ENCODE results near the gene GALNT18. TPM values are rescaled to one million over a fixed set of nuclear protein-coding genes. Genes with fewer than 3 reads are reported as not detected.

GALNT18 gene
- total RNA-seq, 1 experiment from 2014 or later: not detected

- no peaks in the 10 kb centered on the region for H3F3A ChIP-seq (ENCODE audit: insufficient read depth, low read depth)
- CTCF ChIA-PET: no interaction called here
- H3K9me2 ChIP-seq (ENCODE audit: insufficient read depth): no peaks in the 10 kb centered on the region
- no peak overlapping the region for H3K4me3 ChIP-seq
- TF ChIP-seq, protein P1, sequence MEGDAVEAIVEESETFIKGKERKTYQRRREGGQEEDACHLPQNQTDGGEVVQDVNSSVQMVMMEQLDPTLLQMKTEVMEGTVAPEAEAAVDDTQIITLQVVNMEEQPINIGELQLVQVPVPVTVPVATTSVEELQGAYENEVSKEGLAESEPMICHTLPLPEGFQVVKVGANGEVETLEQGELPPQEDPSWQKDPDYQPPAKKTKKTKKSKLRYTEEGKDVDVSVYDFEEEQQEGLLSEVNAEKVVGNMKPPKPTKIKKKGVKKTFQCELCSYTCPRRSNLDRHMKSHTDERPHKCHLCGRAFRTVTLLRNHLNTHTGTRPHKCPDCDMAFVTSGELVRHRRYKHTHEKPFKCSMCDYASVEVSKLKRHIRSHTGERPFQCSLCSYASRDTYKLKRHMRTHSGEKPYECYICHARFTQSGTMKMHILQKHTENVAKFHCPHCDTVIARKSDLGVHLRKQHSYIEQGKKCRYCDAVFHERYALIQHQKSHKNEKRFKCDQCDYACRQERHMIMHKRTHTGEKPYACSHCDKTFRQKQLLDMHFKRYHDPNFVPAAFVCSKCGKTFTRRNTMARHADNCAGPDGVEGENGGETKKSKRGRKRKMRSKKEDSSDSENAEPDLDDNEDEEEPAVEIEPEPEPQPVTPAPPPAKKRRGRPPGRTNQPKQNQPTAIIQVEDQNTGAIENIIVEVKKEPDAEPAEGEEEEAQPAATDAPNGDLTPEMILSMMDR (conservative IDR thresholded peaks at IDR 0.05): no peak
- no peak for TF ChIP-seq EZH2 (IDR thresholded peaks at IDR 0.05; ENCODE audit: low read depth)
- no peak overlapping the region for H3K4me2 ChIP-seq
- BruUV-seq (replicated peaks): no TSS peak
- no peak for DNase-seq
- H2AFZ ChIP-seq: no peak overlapping the region
- no peaks in the 10 kb centered on the region for H3K36me3 ChIP-seq (ENCODE audit: low read depth)
- H3K27me3 ChIP-seq (ENCODE audit: insufficient read depth, low read depth): peaks cover 78% of the 10 kb centered on the region
- H3K4me1 ChIP-seq (replicated peaks; ENCODE audit: insufficient read depth): no peaks in the 10 kb centered on the region
- H3K79me2 ChIP-seq (ENCODE audit: low read depth): no peaks in the 10 kb centered on the region
- H4K20me1 ChIP-seq (ENCODE audit: insufficient read depth): no peaks in the 10 kb centered on the region
- no peak overlapping the region for H3K27ac ChIP-seq
- POLR2A ChIA-PET (ENCODE audit: unreplicated experiment): no interaction called here
- no peaks in the 10 kb centered on the region for H3K9me3 ChIP-seq (ENCODE audit: insufficient read depth, low read depth)
- intact Hi-C loops (cut with micrococcal nuclease; ENCODE audit: unreplicated experiment): no loop called here
Observed at GRCh38 chr11:11580841-11581411, 40.9 kb downstream of the GALNT18 start.

- Histone ChIP-seq H3K79me2 (ENCODE audit: low read depth) (no peaks in the 10 kb centered on the region), H3K9me3 (ENCODE audit: insufficient read depth, low read depth) (no peaks in the 10 kb centered on the region), H3K36me3 (ENCODE audit: low read depth) (no peaks in the 10 kb centered on the region), H3K27ac (no peak overlapping the region), H2AFZ (no peak overlapping the region), H4K20me1 (ENCODE audit: insufficient read depth) (no peaks in the 10 kb centered on the region), H3K27me3 (ENCODE audit: insufficient read depth, low read depth) (peaks cover 76% of the 10 kb centered on the region), H3K4me2 (no peak overlapping the region), H3K4me3 (no peak overlapping the region), H3K9me2 (ENCODE audit: insufficient read depth) (no peaks in the 10 kb centered on the region), H3F3A (ENCODE audit: insufficient read depth, low read depth) (no peaks in the 10 kb centered on the region), H3K4me1 (replicated peaks; ENCODE audit: insufficient read depth) (no peaks in the 10 kb centered on the region)
- intact Hi-C loops (cut with micrococcal nuclease; ENCODE audit: unreplicated experiment): no loop called here
- ChIA-PET POLR2A (ENCODE audit: unreplicated experiment) (no interaction called here), CTCF (no interaction called here)
- no TSS peak for BruUV-seq (replicated peaks)
- no peak for TF ChIP-seq EZH2 (IDR thresholded peaks at IDR 0.05; ENCODE audit: low read depth)
- TF ChIP-seq, protein P1 (conservative IDR thresholded peaks at IDR 0.05): no peak
- no peak for DNase-seq
Observed at GRCh38 chr11:11580012-11580411, 41.8 kb downstream of the GALNT18 start.

GRCh38 chr11:11579012-11579988, 42.5 kb downstream of the GALNT18 start:
- Histone ChIP-seq H3K27ac (no peak overlapping the region), H3K4me2 (no peak overlapping the region)
- CTCF ChIA-PET: no interaction called here

More at GRCh38 chr11:11579012-11579988, 42.5 kb downstream of the GALNT18 start:
- Histone ChIP-seq H3K79me2 (ENCODE audit: low read depth) (no peaks in the 10 kb centered on the region), H2AFZ (no peak overlapping the region), H3K9me2 (ENCODE audit: insufficient read depth) (no peaks in the 10 kb centered on the region), H3K27me3 (ENCODE audit: insufficient read depth, low read depth) (peaks cover 69% of the 10 kb centered on the region), H3F3A (ENCODE audit: insufficient read depth, low read depth) (no peaks in the 10 kb centered on the region), H3K9me3 (ENCODE audit: insufficient read depth, low read depth) (no peaks in the 10 kb centered on the region), H3K4me3 (no peak overlapping the region), H4K20me1 (ENCODE audit: insufficient read depth) (no peaks in the 10 kb centered on the region), H3K36me3 (ENCODE audit: low read depth) (no peaks in the 10 kb centered on the region), H3K4me1 (replicated peaks; ENCODE audit: insufficient read depth) (no peaks in the 10 kb centered on the region)
- DNase-seq: no peak
- intact Hi-C loops (cut with micrococcal nuclease; ENCODE audit: unreplicated experiment): no loop called here
- TF ChIP-seq, protein P1 (conservative IDR thresholded peaks at IDR 0.05): no peak
- no peak for TF ChIP-seq EZH2 (IDR thresholded peaks at IDR 0.05; ENCODE audit: low read depth)
- BruUV-seq (replicated peaks): no TSS peak
- POLR2A ChIA-PET (ENCODE audit: unreplicated experiment): no interaction called here
